ENCODE results near the gene CRABP1.

DNA sequence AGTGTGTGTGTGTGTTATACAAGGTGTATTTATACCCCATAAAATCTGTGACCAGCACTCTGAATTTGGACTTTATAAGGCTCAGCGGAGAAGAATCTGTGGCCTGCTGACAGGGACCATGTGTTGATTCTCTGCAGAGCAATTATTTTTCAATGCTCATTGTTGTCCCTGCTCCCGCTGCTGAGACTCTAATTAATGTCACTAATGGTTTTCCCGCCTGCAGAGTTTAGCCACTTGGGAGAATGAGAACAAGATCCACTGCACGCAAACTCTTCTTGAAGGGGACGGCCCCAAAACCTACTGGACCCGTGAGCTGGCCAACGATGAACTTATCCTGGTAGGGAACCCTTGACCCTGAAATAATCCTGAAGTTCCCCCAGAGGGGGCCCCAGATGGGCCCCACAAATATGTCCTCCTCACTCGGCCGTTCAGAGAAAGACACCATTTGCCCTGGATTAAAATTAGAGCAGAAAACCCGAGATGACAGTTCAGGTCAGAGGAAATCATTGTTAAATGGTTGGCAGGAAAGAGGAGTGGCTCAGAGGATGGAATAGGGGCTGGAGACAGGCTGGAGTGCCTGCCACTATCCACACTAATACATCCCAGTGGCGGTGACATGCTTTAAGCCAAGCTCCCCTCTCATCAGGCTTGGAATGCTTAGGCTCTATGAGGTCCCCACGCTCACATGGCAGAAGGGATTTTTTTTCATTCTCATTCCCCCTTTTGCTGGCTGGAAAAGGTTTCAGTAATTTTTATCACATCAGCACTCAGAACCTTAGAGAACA, 3.3 kb downstream of the CRABP1 start:
- TF ChIP-seq EZH2 (optimal IDR thresholded peaks at IDR 0.05; ENCODE audit: low read depth, low read length) (no peak), EZH2phosphoT487 (IDR thresholded peaks at IDR 0.05; ENCODE audit: low read length) (no peak)
- TF ChIP-seq, protein P1, sequence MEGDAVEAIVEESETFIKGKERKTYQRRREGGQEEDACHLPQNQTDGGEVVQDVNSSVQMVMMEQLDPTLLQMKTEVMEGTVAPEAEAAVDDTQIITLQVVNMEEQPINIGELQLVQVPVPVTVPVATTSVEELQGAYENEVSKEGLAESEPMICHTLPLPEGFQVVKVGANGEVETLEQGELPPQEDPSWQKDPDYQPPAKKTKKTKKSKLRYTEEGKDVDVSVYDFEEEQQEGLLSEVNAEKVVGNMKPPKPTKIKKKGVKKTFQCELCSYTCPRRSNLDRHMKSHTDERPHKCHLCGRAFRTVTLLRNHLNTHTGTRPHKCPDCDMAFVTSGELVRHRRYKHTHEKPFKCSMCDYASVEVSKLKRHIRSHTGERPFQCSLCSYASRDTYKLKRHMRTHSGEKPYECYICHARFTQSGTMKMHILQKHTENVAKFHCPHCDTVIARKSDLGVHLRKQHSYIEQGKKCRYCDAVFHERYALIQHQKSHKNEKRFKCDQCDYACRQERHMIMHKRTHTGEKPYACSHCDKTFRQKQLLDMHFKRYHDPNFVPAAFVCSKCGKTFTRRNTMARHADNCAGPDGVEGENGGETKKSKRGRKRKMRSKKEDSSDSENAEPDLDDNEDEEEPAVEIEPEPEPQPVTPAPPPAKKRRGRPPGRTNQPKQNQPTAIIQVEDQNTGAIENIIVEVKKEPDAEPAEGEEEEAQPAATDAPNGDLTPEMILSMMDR (IDR thresholded peaks at IDR 0.05; ENCODE audit: low read length) = no peak
